Activated CD4-positive, alpha-beta memory T cell treated with anti-CD3 and anti-CD28 coated beads, Interleukin-2, amount 10 ng/mL, durations not matched to agents 7 days and 5 days (primary cell): ENCODE measurements around the gene FH. TPM values are rescaled to one million over a fixed set of nuclear protein-coding genes. Genes with fewer than 3 reads are reported as not detected.

Experiments
- CTCF ChIA-PET: fragments of 350-600 bp; sonication (Branson Sonifier 250); formaldehyde crosslinking; loops from one replicate; lab custom pipeline; 2021; ENCODE audit warnings: antibody characterized with exemption, inconsistent platforms; lab: Charles Lee
- POLR2A ChIA-PET: fragments of 350-600 bp; sonication (Branson Sonifier 250); formaldehyde crosslinking; loops from one replicate; lab custom pipeline; 2021; ENCODE audit warnings: antibody characterized with exemption; lab: Charles Lee
- DNase-seq: peaks from one replicate; pipeline ENCODE4 v3.0.0-alpha.2; 2020
- H3K27ac Mint-ChIP-seq: one replicate; pipeline ENCODE4 v1.8.0; 2021; ENCODE audit warnings: mild to moderate bottlenecking, mixed read lengths
- H3K27me3 Mint-ChIP-seq: one replicate; pipeline ENCODE4 v1.8.0; 2021; ENCODE audit warnings: mixed read lengths
- H3K36me3 Mint-ChIP-seq: one replicate; pipeline ENCODE4 v1.8.0; 2021; ENCODE audit warnings: low read depth, mixed read lengths
- H3K4me1 Mint-ChIP-seq: one replicate; pipeline ENCODE4 v1.8.0; 2021; ENCODE audit warnings: mixed read lengths
- H3K4me3 Mint-ChIP-seq: one replicate; pipeline ENCODE4 v1.8.0; 2021; ENCODE audit warnings: mild to moderate bottlenecking, mixed read lengths
- H3K9me3 Mint-ChIP-seq: one replicate; pipeline ENCODE4 v1.8.0; 2021; ENCODE audit warnings: mixed read lengths
- total RNA-seq, 2 experiments: library from RNA; stranded (reverse); gene quantifications; one replicate each; pipeline ENCODE4 v1.2.3, GENCODE V29; 2021

The FH gene
- total RNA-seq, 2 experiments from 2014 or later = 56.6 to 58.8 TPM

DNA sequence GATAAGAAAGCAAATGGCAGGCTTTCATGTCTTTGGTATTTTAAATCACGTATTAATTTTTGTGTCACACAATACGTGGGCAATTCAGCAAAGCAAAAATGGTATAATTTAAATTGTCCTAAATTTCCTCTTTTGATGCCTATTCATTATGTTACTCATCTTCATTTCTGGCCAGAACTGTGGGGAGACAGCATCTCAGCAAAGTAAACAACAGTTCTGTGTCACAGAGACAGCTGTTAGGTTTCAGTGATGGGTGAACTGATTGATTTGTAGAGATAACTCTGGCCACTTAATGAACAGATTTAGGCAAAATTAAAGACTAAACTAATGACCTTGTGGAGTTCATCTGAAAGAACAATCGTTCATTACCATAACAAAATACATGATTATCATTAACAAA is 49.2 kb downstream of the FH start:
- Mint-ChIP-seq H3K27ac (no peak overlapping the region), H3K36me3 (no peaks in the 10 kb centered on the region), H3K4me3 (no peak overlapping the region), H3K4me1 (no peaks in the 10 kb centered on the region), H3K9me3 (peaks cover 2% of the 10 kb centered on the region), H3K27me3 (peaks cover 2% of the 10 kb centered on the region)
- ChIA-PET CTCF (no interaction called here), POLR2A (no interaction called here)
- no peak for DNase-seq

DNA sequence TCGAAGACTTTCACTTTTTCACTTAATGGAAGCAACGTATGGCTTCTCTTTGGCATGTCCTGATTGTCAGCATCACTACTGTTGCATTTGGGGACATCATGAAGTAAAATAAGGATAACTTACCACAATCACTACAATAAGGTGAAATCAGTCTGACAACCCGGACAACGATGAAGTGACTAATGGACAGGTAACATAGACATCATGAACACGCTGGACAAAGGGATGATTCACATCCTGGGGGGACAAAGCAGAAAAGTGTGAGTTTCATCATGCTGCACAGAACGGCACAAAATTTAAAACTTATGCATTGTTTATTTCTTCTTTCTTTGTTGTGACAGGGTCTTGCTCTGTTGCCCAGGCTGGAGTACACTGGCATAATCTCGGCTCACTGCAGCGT is 53.9 kb downstream of the FH start:
- peaks cover 2% of the 10 kb centered on the region for H3K27me3 Mint-ChIP-seq
- H3K27ac Mint-ChIP-seq = no peak overlapping the region
- DNase-seq = no peak
- ChIA-PET POLR2A (no interaction called here), CTCF (no interaction called here)
- H3K4me1 Mint-ChIP-seq = no peaks in the 10 kb centered on the region
- H3K36me3 Mint-ChIP-seq = no peaks in the 10 kb centered on the region
- H3K4me3 Mint-ChIP-seq = no peak overlapping the region
- peaks cover 2% of the 10 kb centered on the region for H3K9me3 Mint-ChIP-seq

DNA sequence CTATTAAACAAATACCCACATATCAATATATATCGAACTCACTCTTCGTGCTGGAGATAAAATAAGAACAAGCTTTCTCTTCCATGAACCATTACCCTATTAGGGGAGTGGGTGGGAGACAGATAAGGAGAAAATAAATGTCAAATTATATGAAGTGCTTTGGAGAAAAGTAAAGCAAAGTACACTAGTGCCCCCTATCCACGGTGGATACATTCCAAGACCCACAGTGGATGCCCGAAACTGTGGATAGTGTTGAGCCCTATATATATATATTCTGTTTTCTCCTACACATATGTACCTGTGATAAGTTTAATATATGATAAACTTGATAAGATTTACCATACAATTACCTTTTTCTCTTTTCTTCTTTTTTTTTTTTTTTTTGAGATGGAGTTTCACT is 54.6 kb downstream of the FH start:
- no peak for DNase-seq
- Mint-ChIP-seq H3K27me3 (peaks cover 2% of the 10 kb centered on the region), H3K27ac (no peak overlapping the region), H3K4me3 (no peak overlapping the region), H3K9me3 (peaks cover 2% of the 10 kb centered on the region), H3K4me1 (no peaks in the 10 kb centered on the region), H3K36me3 (no peaks in the 10 kb centered on the region)
- ChIA-PET CTCF (interaction anchor here (0.7 kb wide), 1 partner anchor 126 kb away, joined by 3 read pairs; no protein-coding TSS in a partner anchor), POLR2A (no interaction called here)

DNA sequence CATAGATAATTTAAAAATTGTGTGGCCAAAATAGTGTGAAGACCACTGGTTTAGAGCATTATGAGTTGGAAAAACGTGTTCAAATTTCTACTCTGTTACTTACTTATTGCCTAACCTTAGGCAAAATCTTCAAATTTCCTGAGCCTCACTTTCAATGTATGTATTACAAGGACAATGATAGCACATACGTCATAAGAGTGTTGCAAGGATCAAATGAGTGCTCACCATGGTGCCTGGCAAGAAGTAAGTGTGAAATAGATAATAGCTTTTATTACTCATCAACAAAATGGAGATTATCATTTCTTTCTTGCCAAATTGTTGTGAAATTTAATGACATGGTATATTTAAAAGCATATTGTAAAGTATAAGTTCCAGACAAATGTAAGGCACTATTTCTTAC is 57.2 kb downstream of the FH start:
- ChIA-PET POLR2A (no interaction called here), CTCF (no interaction called here)
- H3K27ac Mint-ChIP-seq = no peak overlapping the region
- H3K4me1 Mint-ChIP-seq = no peaks in the 10 kb centered on the region
- no peak overlapping the region for H3K4me3 Mint-ChIP-seq
- H3K9me3 Mint-ChIP-seq = peaks cover 2% of the 10 kb centered on the region
- no peak for DNase-seq
- no peaks in the 10 kb centered on the region for H3K27me3 Mint-ChIP-seq
- H3K36me3 Mint-ChIP-seq = no peaks in the 10 kb centered on the region

DNA sequence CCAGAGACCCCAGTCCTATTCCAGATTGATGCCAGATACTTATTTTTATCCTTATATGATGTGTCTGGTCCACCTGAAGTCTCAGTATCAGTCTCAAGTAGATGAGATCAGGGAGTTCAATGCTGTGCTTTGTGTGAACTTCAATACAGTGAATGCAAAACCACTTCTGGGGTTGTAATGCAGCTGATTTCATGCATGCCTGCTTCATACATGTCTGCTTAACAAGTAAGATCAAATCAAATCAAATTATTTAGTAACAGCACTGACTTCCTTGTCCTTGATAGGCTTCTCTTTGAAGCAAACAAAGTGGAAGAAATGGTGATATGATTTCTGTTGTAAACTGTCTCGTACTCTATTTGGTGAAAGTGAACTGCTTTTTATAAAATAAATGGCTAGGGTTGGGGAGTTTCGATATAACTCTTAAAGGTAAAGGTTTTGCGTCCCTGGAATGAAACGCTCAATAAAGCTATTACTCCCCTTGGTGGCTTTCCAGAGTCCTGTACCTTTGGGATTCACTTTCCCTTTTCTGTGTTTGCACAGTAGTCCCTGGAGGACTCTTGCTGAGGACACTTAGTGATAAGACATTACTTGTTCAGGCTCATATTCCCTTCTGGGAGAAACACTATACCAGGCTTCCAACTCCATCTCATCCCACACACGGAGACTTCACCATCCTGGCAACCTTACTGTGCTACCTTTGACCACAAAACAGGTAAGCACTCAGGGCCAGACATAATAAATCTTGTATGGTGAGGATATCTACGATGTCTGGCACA is 59.3 kb downstream of the FH start:
- CTCF ChIA-PET = no interaction called here
- Mint-ChIP-seq H3K27me3 (peaks cover 2% of the 10 kb centered on the region), H3K4me3 (no peak overlapping the region), H3K27ac (no peak overlapping the region), H3K36me3 (no peaks in the 10 kb centered on the region), H3K4me1 (no peaks in the 10 kb centered on the region), H3K9me3 (no peaks in the 10 kb centered on the region)
- POLR2A ChIA-PET = no interaction called here
- DNase-seq = no peak

DNA sequence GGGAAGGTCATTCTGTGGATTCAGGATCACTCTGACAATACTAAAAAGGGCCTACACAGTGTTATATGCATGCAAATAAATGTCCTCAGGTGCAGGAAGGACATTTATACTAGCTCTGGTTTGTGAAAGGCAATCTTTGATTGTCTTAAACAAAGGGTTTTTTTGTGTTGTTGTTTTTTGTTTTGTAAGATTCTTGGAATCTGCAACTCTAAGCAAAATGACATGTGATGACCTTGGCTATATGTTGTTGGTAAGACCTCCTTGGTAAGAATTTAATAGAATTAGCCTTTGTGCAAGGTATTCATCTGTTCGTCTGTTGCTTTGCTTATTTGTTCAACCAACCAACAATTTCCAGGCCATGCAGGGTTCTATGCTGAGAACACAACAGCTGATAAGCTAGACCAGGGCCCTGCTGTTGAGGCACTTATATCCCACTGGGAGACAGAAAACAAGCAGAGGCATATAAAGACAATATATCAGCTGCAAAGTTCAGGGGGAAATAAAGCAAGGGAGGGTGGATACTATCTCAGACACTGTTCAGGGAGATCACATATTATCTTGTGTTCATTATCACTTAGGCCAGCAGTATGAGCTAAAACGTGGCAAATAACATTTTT is 60.3 kb downstream of the FH start:
- CTCF ChIA-PET = no interaction called here

DNA sequence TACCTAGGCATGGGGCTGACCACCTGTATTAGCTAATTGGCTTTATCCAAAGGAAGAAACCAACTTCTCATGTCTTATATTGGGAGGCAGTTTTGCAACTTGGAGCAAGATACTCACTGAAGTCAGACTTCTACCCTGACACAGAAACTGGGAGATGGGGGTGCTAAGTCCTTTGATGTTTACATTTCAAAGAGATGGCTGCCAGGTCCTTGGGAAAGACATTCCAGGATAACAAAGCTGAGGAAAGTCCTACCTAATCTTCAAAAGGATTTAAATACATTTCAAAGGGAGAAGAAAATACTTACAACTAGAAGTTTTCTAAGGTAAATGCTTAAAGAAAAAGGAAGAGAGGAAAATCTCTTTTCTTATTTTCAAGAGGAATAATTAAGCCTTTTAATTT is 62.1 kb downstream of the FH start:
- Mint-ChIP-seq H3K27ac (no peak overlapping the region), H3K4me3 (no peak overlapping the region), H3K9me3 (no peaks in the 10 kb centered on the region), H3K36me3 (no peaks in the 10 kb centered on the region), H3K4me1 (no peaks in the 10 kb centered on the region), H3K27me3 (peaks cover 2% of the 10 kb centered on the region)
- POLR2A ChIA-PET = no interaction called here
- no peak for DNase-seq
- CTCF ChIA-PET = no interaction called here

More for the DNA sequence above, 60.3 kb downstream of the FH start:
- H3K27ac Mint-ChIP-seq = no peak overlapping the region
- no peaks in the 10 kb centered on the region for H3K4me1 Mint-ChIP-seq
- no peak overlapping the region for H3K4me3 Mint-ChIP-seq
- H3K36me3 Mint-ChIP-seq = no peaks in the 10 kb centered on the region
- DNase-seq = no peak
- POLR2A ChIA-PET = no interaction called here
- peaks cover 2% of the 10 kb centered on the region for H3K27me3 Mint-ChIP-seq
- H3K9me3 Mint-ChIP-seq = no peaks in the 10 kb centered on the region

DNA sequence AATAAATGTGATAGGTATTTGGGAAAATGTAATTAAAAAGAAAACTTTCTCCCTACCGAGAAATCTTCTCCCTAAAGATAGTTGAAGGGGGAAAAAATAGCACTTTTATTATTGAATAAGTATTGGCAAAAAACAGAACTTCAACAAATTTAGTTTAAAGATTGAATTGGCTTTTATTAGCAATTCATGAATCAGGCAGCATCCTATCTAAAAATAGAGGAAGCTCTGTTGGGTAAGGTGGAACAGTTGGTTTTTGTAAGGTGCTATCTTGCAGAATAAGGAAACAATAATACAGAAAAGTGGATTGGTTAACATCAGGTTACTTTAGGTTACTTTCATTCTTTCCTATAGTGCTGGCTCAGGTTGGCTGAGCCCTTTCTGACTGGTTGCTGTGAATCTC is 62.8 kb downstream of the FH start:
- POLR2A ChIA-PET = no interaction called here
- no peaks in the 10 kb centered on the region for H3K4me1 Mint-ChIP-seq
- CTCF ChIA-PET = no interaction called here
- no peak for DNase-seq
- peaks cover 2% of the 10 kb centered on the region for H3K27me3 Mint-ChIP-seq
- H3K4me3 Mint-ChIP-seq = no peak overlapping the region
- no peak overlapping the region for H3K27ac Mint-ChIP-seq
- H3K9me3 Mint-ChIP-seq = no peaks in the 10 kb centered on the region
- H3K36me3 Mint-ChIP-seq = no peaks in the 10 kb centered on the region

DNA sequence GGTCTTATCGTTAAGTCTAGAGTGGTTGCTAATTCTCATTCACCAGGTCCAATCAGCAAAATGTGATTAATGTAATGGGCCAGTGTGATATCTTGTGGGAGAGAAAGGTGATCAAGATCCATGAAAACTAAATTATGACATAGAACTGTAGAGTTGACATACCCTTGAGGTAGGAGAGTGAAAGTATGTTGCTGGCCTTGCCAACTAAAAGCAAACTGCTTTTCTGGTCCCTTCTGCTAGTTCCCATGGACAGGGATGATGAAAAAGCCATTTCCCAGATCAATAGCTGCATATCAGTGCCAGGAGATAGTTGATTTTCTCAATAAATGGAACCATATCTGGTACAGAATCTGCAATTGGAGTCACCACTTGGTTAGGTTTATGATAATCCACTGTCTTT is 65.8 kb downstream of the FH start:
- POLR2A ChIA-PET = no interaction called here

DNA sequence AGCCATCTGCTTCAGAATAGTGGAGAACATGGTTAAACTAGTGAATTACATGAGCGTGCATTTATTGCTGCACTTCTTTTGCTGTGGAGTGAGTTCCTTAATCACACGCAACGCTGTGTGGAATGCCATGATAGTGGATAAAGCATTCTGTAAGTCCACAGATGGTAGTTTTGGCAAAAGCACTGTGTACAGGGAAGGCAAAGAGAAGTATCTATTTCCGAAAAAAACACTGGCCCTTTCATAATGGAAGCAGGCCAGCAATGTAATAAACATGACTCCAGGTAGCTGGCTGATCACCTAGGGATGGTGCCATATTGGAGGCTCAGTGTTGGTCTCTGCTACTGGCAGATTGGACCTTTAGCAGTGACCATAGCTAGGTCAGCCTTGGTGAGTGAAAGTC is 67.6 kb downstream of the FH start:
- Mint-ChIP-seq H3K27me3 (peaks cover 2% of the 10 kb centered on the region), H3K27ac (no peak overlapping the region), H3K4me1 (no peaks in the 10 kb centered on the region), H3K4me3 (no peak overlapping the region), H3K36me3 (no peaks in the 10 kb centered on the region), H3K9me3 (no peaks in the 10 kb centered on the region)
- CTCF ChIA-PET = no interaction called here
- no peak for DNase-seq
- POLR2A ChIA-PET = no interaction called here

More for the DNA sequence above, 65.8 kb downstream of the FH start:
- Mint-ChIP-seq H3K4me1 (no peaks in the 10 kb centered on the region), H3K4me3 (no peak overlapping the region), H3K27me3 (peaks cover 2% of the 10 kb centered on the region), H3K27ac (no peak overlapping the region), H3K36me3 (no peaks in the 10 kb centered on the region), H3K9me3 (no peaks in the 10 kb centered on the region)
- no peak for DNase-seq
- CTCF ChIA-PET = no interaction called here

Other genes starting within 250 kb of the FH start
- gene RGS7, start 162.6 kb downstream of the FH start, total RNA-seq = not detected
- gene KMO, start 12.6 kb upstream of the FH start, total RNA-seq = not detected
- 1 to 10 TPM; 8.9 to 9.9 TPM for gene CHML, start 120.6 kb upstream of the FH start, total RNA-seq
- gene OPN3, start 120.6 kb upstream of the FH start, total RNA-seq = 1 to 10 TPM; 8.0 to 9.6 TPM
- gene WDR64, start 132.5 kb upstream of the FH start, total RNA-seq = under 1 TPM in 1 of 2 experiments, not detected in 1; 0.13 TPM